Activated T-helper 1 cell treated with anti-CD3 and anti-CD28 coated beads, Interleukin-12 subunit alpha, Interleukin-12 subunit beta, Interleukin-2, Interleukin-4 antibody, amounts not matched to agents 30 ng/mL and 10 ng/mL and 1 ng/mL, durations not matched to agents 14 hours and 24 hours and 36 hours (primary cell): ENCODE results near the gene SLC6A17. TPM values are rescaled to one million over a fixed set of nuclear protein-coding genes. Genes with fewer than 3 reads are reported as not detected.

ENCODE experiments used
- DNase-seq: peaks from one replicate; pipeline ENCODE4 v3.0.0; 2021; ENCODE audit warnings: low spot score
- H3K27ac Mint-ChIP-seq: one replicate; pipeline ENCODE4 v1.8.0; 2021; ENCODE audit warnings: mild to moderate bottlenecking, mixed read lengths
- H3K27me3 Mint-ChIP-seq: one replicate; pipeline ENCODE4 v1.8.0; 2022; ENCODE audit warnings: mild to moderate bottlenecking, moderate library complexity, mixed read lengths; ENCODE audit not compliant: insufficient read depth
- H3K36me3 Mint-ChIP-seq: one replicate; pipeline ENCODE4 v1.8.0; 2021; ENCODE audit warnings: low read depth, mixed read lengths
- H3K4me1 Mint-ChIP-seq: one replicate; pipeline ENCODE4 v1.8.0; 2021; ENCODE audit warnings: low read depth, mixed read lengths
- H3K4me3 Mint-ChIP-seq: one replicate; pipeline ENCODE4 v1.8.0; 2021; ENCODE audit warnings: mild to moderate bottlenecking, moderate library complexity, mixed read lengths
- H3K9me3 Mint-ChIP-seq: one replicate; pipeline ENCODE4 v1.8.0; 2021; ENCODE audit warnings: mixed read lengths
- intact Hi-C: fragments of 100-400 bp; cut with micrococcal nuclease; formaldehyde crosslinking; loops from one replicate; pipeline ENCODE4 v1.15.1; 2024
- total RNA-seq: library from RNA; stranded (reverse); gene quantifications from 2 replicates; pipeline ENCODE4 v1.2.3, GENCODE V29; 2022

The SLC6A17 gene
- total RNA-seq, 1 donor from 2014 or later, result 0.23 TPM

DNA sequence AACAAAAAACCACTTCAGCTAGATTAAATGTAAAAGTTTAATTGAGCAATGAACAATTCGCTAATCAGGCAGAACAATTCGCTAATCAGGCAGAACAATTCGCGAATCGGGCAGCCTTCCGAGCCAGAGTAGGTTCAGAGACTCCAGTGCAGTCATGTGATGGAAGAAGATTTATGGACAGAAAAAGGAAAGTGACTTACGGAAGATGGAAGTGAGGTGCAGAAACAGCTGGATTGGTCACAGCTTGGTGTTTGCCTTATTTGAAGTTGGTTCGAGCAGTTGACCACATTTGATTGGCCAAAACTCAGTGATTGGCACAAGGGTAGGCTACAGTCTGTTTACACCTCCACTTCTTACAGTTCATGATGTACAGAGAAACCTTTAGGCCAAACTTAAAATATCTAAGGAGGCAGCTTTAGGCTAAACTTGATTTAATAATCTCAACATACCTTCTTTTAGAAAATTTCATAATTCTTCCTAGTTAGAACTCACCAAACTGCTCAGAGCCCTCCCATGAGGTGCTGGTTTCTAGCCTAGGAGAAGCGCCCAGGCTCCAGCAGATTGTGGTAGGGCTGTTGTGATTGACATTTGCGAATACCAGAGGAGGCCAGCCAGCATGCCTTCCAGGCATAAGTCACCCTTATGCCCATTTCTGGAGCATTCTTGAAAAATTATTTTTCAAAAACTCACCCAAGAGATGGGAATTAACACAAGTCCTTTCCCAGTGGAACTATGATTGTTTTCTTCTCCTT is 37.0 kb downstream of the SLC6A17 start:
- Mint-ChIP-seq H3K27me3 (peaks cover 17% of the 10 kb centered on the region), H3K4me3 (no peak overlapping the region), H3K36me3 (no peaks in the 10 kb centered on the region), H3K4me1 (no peaks in the 10 kb centered on the region), H3K27ac (no peak overlapping the region), H3K9me3 (no peaks in the 10 kb centered on the region)
- no peak for DNase-seq
- intact Hi-C loops, result no loop called here

- no peaks in the 10 kb centered on the region for H3K9me3 Mint-ChIP-seq
- intact Hi-C loops, result no loop called here
- no peaks in the 10 kb centered on the region for H3K4me1 Mint-ChIP-seq
- H3K27me3 Mint-ChIP-seq, result peaks cover 17% of the 10 kb centered on the region
- no peak overlapping the region for H3K27ac Mint-ChIP-seq
- H3K4me3 Mint-ChIP-seq, result no peak overlapping the region
- no peak for DNase-seq
- H3K36me3 Mint-ChIP-seq, result no peaks in the 10 kb centered on the region
Observed at GRCh38 chr1:110188035-110188618, 37.8 kb downstream of the SLC6A17 start.

DNA sequence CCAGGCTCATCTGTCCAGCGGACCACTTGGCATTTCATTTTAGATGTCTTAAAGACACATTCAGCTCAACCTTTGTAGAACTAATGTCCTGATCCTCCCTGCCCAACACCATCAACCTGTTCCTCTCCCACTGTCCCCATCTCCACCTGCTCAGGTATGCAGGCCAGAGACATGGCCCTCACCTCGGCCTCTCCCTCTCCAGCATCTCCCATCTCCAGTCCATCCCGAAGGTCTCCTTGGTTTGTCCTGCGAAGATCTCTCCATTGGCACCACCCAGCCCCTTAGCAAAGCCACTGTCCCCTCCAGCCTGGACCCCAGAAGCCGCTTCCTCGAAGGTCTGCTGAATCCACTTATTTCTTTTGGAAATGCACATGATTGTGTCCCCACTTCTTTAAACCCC is 38.9 kb downstream of the SLC6A17 start:
- intact Hi-C loops, result no loop called here
- Mint-ChIP-seq H3K4me3 (no peak overlapping the region), H3K27me3 (peaks cover 17% of the 10 kb centered on the region)

DNA sequence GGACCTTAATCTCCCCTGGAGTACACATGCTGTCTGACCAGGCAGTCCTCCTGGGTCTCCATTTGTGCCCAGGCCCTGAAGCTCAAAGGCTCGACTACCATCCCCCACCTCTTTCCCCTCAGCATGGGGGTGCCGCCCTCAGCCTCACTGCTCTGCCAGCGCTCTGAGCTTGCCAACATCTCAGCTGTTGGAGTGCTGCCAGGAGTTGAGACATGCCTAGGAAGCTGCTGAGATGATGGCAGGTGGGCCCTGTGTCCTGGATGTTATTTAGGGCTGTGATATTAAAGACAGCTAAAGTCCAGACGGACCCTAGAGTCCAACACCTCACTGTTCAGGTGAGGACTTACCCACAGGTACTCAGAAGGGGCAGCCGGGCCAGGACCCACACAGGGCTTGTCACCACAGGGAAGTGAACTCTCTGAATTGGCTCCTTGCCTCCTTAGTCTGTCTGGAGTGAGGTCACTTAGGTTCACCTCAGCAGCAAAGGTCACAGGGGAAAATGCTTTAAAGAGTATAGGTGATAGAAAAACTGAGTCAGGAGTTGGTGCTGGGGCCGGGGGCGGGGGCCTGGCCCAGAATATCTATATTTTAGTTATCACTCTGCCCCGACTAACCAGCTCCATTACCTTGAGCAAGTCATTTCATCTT is 40.1 kb downstream of the SLC6A17 start:
- intact Hi-C loops, result no loop called here
- Mint-ChIP-seq H3K27ac (no peak overlapping the region), H3K9me3 (no peaks in the 10 kb centered on the region), H3K27me3 (peaks cover 10% of the 10 kb centered on the region), H3K4me1 (no peaks in the 10 kb centered on the region), H3K36me3 (no peaks in the 10 kb centered on the region), H3K4me3 (no peak overlapping the region)
- no peak for DNase-seq

More for the DNA sequence above, 38.9 kb downstream of the SLC6A17 start:
- H3K36me3 Mint-ChIP-seq, result no peaks in the 10 kb centered on the region
- no peak overlapping the region for H3K27ac Mint-ChIP-seq
- no peaks in the 10 kb centered on the region for H3K9me3 Mint-ChIP-seq
- DNase-seq, result no peak
- no peaks in the 10 kb centered on the region for H3K4me1 Mint-ChIP-seq

DNA sequence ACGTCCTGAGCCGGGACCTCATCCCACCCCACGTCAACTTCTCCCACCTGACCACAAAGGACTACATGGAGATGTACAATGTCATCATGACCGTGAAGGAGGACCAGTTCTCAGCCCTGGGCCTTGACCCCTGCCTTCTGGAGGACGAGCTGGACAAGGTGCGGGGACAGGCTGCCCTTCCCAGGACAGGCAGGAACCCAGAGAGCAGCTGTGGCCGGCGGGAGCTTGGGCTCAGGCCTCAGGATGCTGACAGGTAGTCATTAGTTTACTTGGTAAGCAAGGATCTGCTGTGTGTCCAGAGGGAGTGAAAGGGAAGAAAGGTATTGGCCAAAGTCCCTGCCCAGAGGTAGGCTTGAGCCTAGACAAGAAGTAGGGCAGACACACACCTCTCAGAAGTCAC is 42.2 kb downstream of the SLC6A17 start:
- H3K27ac Mint-ChIP-seq, result no peak overlapping the region
- intact Hi-C loops, result no loop called here
- DNase-seq, result no peak
- no peaks in the 10 kb centered on the region for H3K9me3 Mint-ChIP-seq
- no peak overlapping the region for H3K4me3 Mint-ChIP-seq
- no peaks in the 10 kb centered on the region for H3K4me1 Mint-ChIP-seq
- H3K27me3 Mint-ChIP-seq, result peaks cover 2% of the 10 kb centered on the region
- H3K36me3 Mint-ChIP-seq, result no peaks in the 10 kb centered on the region

- DNase-seq, result no peak
- no peaks in the 10 kb centered on the region for H3K9me3 Mint-ChIP-seq
- H3K4me1 Mint-ChIP-seq, result no peaks in the 10 kb centered on the region
- H3K27me3 Mint-ChIP-seq, result peaks cover 1% of the 10 kb centered on the region
- H3K36me3 Mint-ChIP-seq, result no peaks in the 10 kb centered on the region
- H3K4me3 Mint-ChIP-seq, result no peak overlapping the region
- H3K27ac Mint-ChIP-seq, result no peak overlapping the region
- intact Hi-C loops, result no loop called here
Observed at GRCh38 chr1:110195196-110195595, 44.9 kb downstream of the SLC6A17 start.

GRCh38 chr1:110196917-110197765 is 46.8 kb downstream of the SLC6A17 start:
- H3K9me3 Mint-ChIP-seq, result no peaks in the 10 kb centered on the region
- intact Hi-C loops, result loop anchor here (1.0 kb wide), 2 partner anchors 263 to 299 kb away; no protein-coding TSS in a partner anchor
- H3K4me1 Mint-ChIP-seq, result no peaks in the 10 kb centered on the region
- no peak overlapping the region for H3K4me3 Mint-ChIP-seq
- no peaks in the 10 kb centered on the region for H3K36me3 Mint-ChIP-seq
- no peak overlapping the region for H3K27ac Mint-ChIP-seq
- H3K27me3 Mint-ChIP-seq, result peaks cover 2% of the 10 kb centered on the region
- DNase-seq, result peak; percentile 40

- Mint-ChIP-seq H3K4me1 (peaks cover 5% of the 10 kb centered on the region), H3K27ac (no peak overlapping the region), H3K27me3 (peaks cover 2% of the 10 kb centered on the region), H3K4me3 (no peak overlapping the region), H3K9me3 (no peaks in the 10 kb centered on the region), H3K36me3 (no peaks in the 10 kb centered on the region)
- DNase-seq, result no peak
- intact Hi-C loops, result loop anchor here (1.0 kb wide), 2 partner anchors 262 to 298 kb away; no protein-coding TSS in a partner anchor
Observed at GRCh38 chr1:110197905-110198629, 47.8 kb downstream of the SLC6A17 start.

GRCh38 chr1:110198746-110199145 is 48.5 kb downstream of the SLC6A17 start:
- no peaks in the 10 kb centered on the region for H3K9me3 Mint-ChIP-seq
- H3K36me3 Mint-ChIP-seq, result no peaks in the 10 kb centered on the region
- peaks cover 2% of the 10 kb centered on the region for H3K27me3 Mint-ChIP-seq
- DNase-seq, result no peak
- peaks cover 11% of the 10 kb centered on the region for H3K4me1 Mint-ChIP-seq
- no peak overlapping the region for H3K4me3 Mint-ChIP-seq
- intact Hi-C loops, result no loop called here
- H3K27ac Mint-ChIP-seq, result no peak overlapping the region

- peaks cover 2% of the 10 kb centered on the region for H3K27me3 Mint-ChIP-seq
- no peak overlapping the region for H3K27ac Mint-ChIP-seq
- no peaks in the 10 kb centered on the region for H3K9me3 Mint-ChIP-seq
- H3K4me1 Mint-ChIP-seq, result peaks cover 11% of the 10 kb centered on the region
- no peak overlapping the region for H3K4me3 Mint-ChIP-seq
- intact Hi-C loops, result loop anchor here (5.0 kb wide), 1 partner anchor 37 kb away; no protein-coding TSS in a partner anchor
- no peaks in the 10 kb centered on the region for H3K36me3 Mint-ChIP-seq
- DNase-seq, result no peak
Observed at GRCh38 chr1:110200190-110200589, 49.9 kb downstream of the SLC6A17 start.

- Mint-ChIP-seq H3K27ac (no peak overlapping the region), H3K9me3 (no peaks in the 10 kb centered on the region), H3K36me3 (no peaks in the 10 kb centered on the region), H3K4me3 (no peak overlapping the region), H3K27me3 (peaks cover 2% of the 10 kb centered on the region), H3K4me1 (peaks cover 11% of the 10 kb centered on the region)
- no peak for DNase-seq
- intact Hi-C loops, result loop anchor here (5.0 kb wide), 1 partner anchor 37 kb away; no protein-coding TSS in a partner anchor
Observed at GRCh38 chr1:110200666-110201065, 50.4 kb downstream of the SLC6A17 start.
